NB4 (cell line): ENCODE results near the gene MIS12.

Source experiments
- POLR2A ChIP-seq: IDR thresholded peaks from 2 replicates; pipeline ENCODE4 v1.6.1; 2011; ENCODE audit warnings: mild to moderate bottlenecking; ENCODE audit not compliant: insufficient read length; ENCODE audit errors: extremely low read depth
- TF ChIP-seq, protein P1 (sequence below): IDR thresholded peaks from one replicate; pipeline ENCODE4 v1.5.1; 2012; ENCODE audit warnings: low read depth, low read length

DNA sequence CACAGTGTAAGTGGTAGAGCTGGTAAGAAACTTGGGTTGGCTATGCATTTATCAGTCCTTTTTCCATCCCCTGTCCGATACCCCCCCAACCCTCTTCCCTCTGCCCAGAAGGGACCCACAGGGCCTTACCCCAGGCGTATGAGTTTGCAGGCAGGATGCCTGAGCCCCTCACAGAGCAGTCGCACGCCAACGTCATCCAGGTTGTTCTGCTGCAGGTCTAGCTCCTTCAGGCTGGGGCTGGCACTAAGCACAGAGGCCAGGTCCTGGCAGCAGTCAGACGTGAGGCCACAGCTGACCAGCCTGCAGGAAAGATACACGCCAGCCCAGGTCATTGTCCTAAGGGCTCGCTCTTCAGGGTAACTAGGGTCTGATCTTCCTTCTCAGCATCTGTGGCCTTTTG is 52.9 kb downstream of the MIS12 start:
- TF ChIP-seq, protein P1, sequence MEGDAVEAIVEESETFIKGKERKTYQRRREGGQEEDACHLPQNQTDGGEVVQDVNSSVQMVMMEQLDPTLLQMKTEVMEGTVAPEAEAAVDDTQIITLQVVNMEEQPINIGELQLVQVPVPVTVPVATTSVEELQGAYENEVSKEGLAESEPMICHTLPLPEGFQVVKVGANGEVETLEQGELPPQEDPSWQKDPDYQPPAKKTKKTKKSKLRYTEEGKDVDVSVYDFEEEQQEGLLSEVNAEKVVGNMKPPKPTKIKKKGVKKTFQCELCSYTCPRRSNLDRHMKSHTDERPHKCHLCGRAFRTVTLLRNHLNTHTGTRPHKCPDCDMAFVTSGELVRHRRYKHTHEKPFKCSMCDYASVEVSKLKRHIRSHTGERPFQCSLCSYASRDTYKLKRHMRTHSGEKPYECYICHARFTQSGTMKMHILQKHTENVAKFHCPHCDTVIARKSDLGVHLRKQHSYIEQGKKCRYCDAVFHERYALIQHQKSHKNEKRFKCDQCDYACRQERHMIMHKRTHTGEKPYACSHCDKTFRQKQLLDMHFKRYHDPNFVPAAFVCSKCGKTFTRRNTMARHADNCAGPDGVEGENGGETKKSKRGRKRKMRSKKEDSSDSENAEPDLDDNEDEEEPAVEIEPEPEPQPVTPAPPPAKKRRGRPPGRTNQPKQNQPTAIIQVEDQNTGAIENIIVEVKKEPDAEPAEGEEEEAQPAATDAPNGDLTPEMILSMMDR, result no peak
- no peak for TF ChIP-seq POLR2A
